NT2/D1 (cell line): Measurements from ENCODE around the gene TMEM271.

ENCODE experiments used
- DNase-seq: peaks from one replicate; pipeline ENCODE4 v3.0.0-alpha.2; 2011; ENCODE audit warnings: low read depth, low spot score
- H3K27me3 ChIP-seq: 2 replicates; pipeline ENCODE4 v1.6.0; 2011; ENCODE audit warnings: mild to moderate bottlenecking; ENCODE audit not compliant: insufficient read length, insufficient read depth
- H3K36me3 ChIP-seq: 2 replicates; pipeline ENCODE4 v1.6.1; 2011; ENCODE audit warnings: mild to moderate bottlenecking, low read length, mixed read lengths; ENCODE audit not compliant: insufficient read depth, insufficient read length
- H3K4me1 ChIP-seq: 2 replicates; pipeline ENCODE4 v1.5.1; 2011; ENCODE audit not compliant: insufficient read depth, insufficient read length
- H3K4me3 ChIP-seq: 2 replicates; pipeline ENCODE4 v1.5.1; 2011; ENCODE audit warnings: low read depth; ENCODE audit not compliant: insufficient read length
- H3K9ac ChIP-seq: 2 replicates; pipeline ENCODE4 v1.6.0; 2011; ENCODE audit warnings: low read depth; ENCODE audit not compliant: insufficient read length
- H3K9me3 ChIP-seq: 2 replicates; pipeline ENCODE4 v1.5.1; 2011; ENCODE audit warnings: mild to moderate bottlenecking, low read length; ENCODE audit not compliant: insufficient read depth
- SUZ12 ChIP-seq: IDR thresholded peaks from 2 replicates; pipeline ENCODE4 v1.6.1; 2011; ENCODE audit not compliant: insufficient read length, insufficient read depth; ENCODE audit errors: extremely low read depth
- YY1 ChIP-seq: IDR thresholded peaks from 2 replicates; pipeline ENCODE4 v1.6.1; 2011; ENCODE audit not compliant: insufficient read length, insufficient read depth
- ZNF274 ChIP-seq: IDR thresholded peaks from 2 replicates; pipeline ENCODE4 v1.6.1; 2011; ENCODE audit warnings: mild to moderate bottlenecking, low read depth, low read length

Gene TMEM271

DNA sequence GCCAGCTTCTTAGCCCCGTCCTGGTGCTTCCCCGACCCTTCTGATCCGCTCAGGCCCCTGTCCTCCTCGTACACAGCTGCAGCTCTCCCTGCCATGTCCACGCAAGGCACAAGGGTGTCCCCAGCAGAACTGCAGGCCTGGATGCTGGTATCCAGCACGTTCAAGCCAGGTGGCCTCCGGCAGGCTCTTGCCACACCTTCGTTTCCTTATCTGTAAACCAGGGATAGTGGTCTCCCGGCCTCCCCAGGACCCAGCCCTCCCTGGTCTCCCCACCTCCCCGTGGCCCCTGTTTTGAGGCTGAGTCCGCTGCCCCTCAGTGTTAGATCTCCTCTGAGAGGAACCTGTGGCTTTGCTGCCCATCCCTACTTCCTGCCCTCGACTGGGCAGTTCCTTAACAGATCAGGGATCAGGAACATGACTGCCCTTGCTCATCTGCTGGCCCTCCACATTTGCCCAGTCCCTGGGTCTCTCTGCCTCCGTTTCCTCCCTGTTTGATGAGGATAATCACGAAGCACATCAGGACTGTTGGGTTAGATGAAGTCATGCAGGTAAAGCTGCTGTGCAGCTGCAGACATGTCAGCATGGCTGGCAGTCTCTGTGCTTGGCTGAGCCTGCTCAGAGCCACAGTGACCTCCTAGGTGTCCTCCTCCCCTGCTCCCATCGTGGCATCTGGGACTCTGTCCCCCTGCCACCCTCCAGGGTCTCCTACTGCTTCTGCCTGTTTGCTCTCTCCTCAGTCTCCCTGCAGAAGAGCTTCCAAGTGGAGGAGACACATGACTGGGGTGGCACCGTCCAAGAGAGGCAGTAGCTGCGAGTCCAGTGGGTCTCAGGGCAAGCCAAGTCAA lies 44.2 kb downstream of the TMEM271 start:
- no peak for DNase-seq
- Histone ChIP-seq H3K9ac (no peak overlapping the region), H3K9me3 (no peaks in the 10 kb centered on the region), H3K4me3 (no peak overlapping the region), H3K4me1 (peaks cover 1% of the 10 kb centered on the region), H3K36me3 (peaks cover 99% of the 10 kb centered on the region), H3K27me3 (no peaks in the 10 kb centered on the region)
- TF ChIP-seq ZNF274, result no peak
- no peak for TF ChIP-seq YY1
- no peak for TF ChIP-seq SUZ12

GRCh38 chr4:531076-531475 lies 45.0 kb downstream of the TMEM271 start:
- Histone ChIP-seq H3K9ac (no peak overlapping the region), H3K4me3 (no peak overlapping the region), H3K4me1 (peaks cover 5% of the 10 kb centered on the region), H3K36me3 (peaks cover 98% of the 10 kb centered on the region), H3K27me3 (no peaks in the 10 kb centered on the region), H3K9me3 (no peaks in the 10 kb centered on the region)
- TF ChIP-seq YY1 (no peak), ZNF274 (no peak), SUZ12 (no peak)
- DNase-seq, result no peak

GRCh38 chr4:530017-530781 lies 45.9 kb downstream of the TMEM271 start:
- H3K36me3 ChIP-seq, result peaks cover 97% of the 10 kb centered on the region
- peaks cover 5% of the 10 kb centered on the region for H3K4me1 ChIP-seq
- no peaks in the 10 kb centered on the region for H3K27me3 ChIP-seq
- no peak for TF ChIP-seq ZNF274
- no peak for TF ChIP-seq YY1
- TF ChIP-seq SUZ12, result no peak
- H3K9me3 ChIP-seq, result no peaks in the 10 kb centered on the region
- no peak overlapping the region for H3K9ac ChIP-seq
- no peak for DNase-seq
- no peak overlapping the region for H3K4me3 ChIP-seq

GRCh38 chr4:529563-529962 lies 46.5 kb downstream of the TMEM271 start:
- TF ChIP-seq SUZ12, result no peak
- no peak for TF ChIP-seq ZNF274
- no peak for TF ChIP-seq YY1
- no peak for DNase-seq
- no peaks in the 10 kb centered on the region for H3K27me3 ChIP-seq
- H3K4me1 ChIP-seq, result peaks cover 5% of the 10 kb centered on the region
- H3K9ac ChIP-seq, result no peak overlapping the region
- H3K36me3 ChIP-seq, result peaks cover 97% of the 10 kb centered on the region
- no peaks in the 10 kb centered on the region for H3K9me3 ChIP-seq
- H3K4me3 ChIP-seq, result no peak overlapping the region

- Histone ChIP-seq H3K36me3 (peaks cover 97% of the 10 kb centered on the region), H3K9me3 (no peaks in the 10 kb centered on the region), H3K4me3 (no peak overlapping the region), H3K27me3 (no peaks in the 10 kb centered on the region), H3K4me1 (peaks cover 5% of the 10 kb centered on the region), H3K9ac (no peak overlapping the region)
- TF ChIP-seq SUZ12, result no peak
- no peak for TF ChIP-seq YY1
- TF ChIP-seq ZNF274, result no peak
- DNase-seq, result no peak
Measured at GRCh38 chr4:528835-529234, 47.3 kb downstream of the TMEM271 start.

DNA sequence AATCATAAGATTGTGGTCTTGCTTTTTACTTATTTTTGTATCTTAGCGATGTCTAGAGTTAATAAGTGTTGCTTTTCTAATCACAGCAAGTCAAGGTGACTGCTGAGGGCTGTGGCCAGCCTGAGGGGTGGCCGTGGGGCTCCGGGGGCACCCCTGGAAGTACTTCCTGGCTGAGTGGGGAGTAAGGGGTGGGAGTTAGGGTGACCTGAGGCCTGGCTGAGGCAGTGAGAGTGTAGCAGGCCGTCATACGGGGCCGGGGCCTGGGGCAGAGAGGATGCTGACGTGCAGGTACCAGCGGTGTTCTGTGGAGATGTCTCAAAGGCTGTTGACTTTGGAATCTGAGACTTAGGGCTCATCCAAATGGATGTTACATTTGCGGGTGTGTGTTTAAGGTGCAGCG lies 47.8 kb downstream of the TMEM271 start:
- DNase-seq, result no peak
- TF ChIP-seq YY1 (no peak), ZNF274 (no peak), SUZ12 (no peak)
- H3K4me3 ChIP-seq, result no peak overlapping the region
- no peaks in the 10 kb centered on the region for H3K9me3 ChIP-seq
- H3K4me1 ChIP-seq, result peaks cover 5% of the 10 kb centered on the region
- no peaks in the 10 kb centered on the region for H3K27me3 ChIP-seq
- peaks cover 97% of the 10 kb centered on the region for H3K36me3 ChIP-seq
- H3K9ac ChIP-seq, result no peak overlapping the region

GRCh38 chr4:526971-527460 lies 49.1 kb downstream of the TMEM271 start:
- DNase-seq, result no peak
- H3K27me3 ChIP-seq, result no peaks in the 10 kb centered on the region
- H3K36me3 ChIP-seq, result peaks cover 97% of the 10 kb centered on the region
- no peak for TF ChIP-seq SUZ12
- no peak for TF ChIP-seq YY1
- TF ChIP-seq ZNF274, result no peak
- no peaks in the 10 kb centered on the region for H3K9me3 ChIP-seq
- H3K9ac ChIP-seq, result no peak overlapping the region
- no peak overlapping the region for H3K4me3 ChIP-seq
- H3K4me1 ChIP-seq, result peaks cover 5% of the 10 kb centered on the region
